Measurements from ENCODE around the gene DAPK1. TPM values are rescaled to one million over a fixed set of nuclear protein-coding genes. Genes with fewer than 3 reads are reported as not detected.

Gene DAPK1
- total and polyA plus RNA-seq, 2 donors (not counting 3 experiments of a cell fraction or from before 2014, with no cell fraction given): 58.9 to 119 TPM

- H3K4me2 ChIP-seq (ENCODE audit: insufficient read depth, low read length): peak overlapping the region; percentile 88
- CTCF ChIA-PET: interaction anchor here (0.7 to 2.2 kb wide), 9 partner anchors 10 to 94 kb away, joined by 3 to 11 read pairs (median 4); no protein-coding TSS in a partner anchor
- dilution Hi-C loops (cut with MboI; ENCODE audit: extremely low pct_ligation_motif_present, low sequenced_read_pairs): no loop called here
Measured at GRCh38 chr9:87569008-87569509, 71.4 kb downstream of the DAPK1 start.

GRCh38 chr9:87569518-87569917, 71.9 kb downstream of the DAPK1 start:
- no TSS peak for BruUV-seq (replicated peaks)
- peaks cover 30% of the 10 kb centered on the region for H3K4me1 ChIP-seq (ENCODE audit: control insufficient read depth, extremely low read depth, insufficient read depth, low read length)
- H3K36me3 ChIP-seq (ENCODE audit: control insufficient read depth in 2 of 2, extremely low read depth in 1 of 2, insufficient read depth in 2 of 2, low read length in 2 of 2): peaks cover 0 to 10% of the 10 kb centered on the region in 2 experiments
- peaks cover 10% of the 10 kb centered on the region for H3K79me2 ChIP-seq (ENCODE audit: control insufficient read depth, insufficient read depth, low read length)
- no peaks in the 10 kb centered on the region for H4K20me1 ChIP-seq (replicated peaks; ENCODE audit: control insufficient read depth, extremely low read depth, insufficient read depth, low read length)
- H3K9me3 ChIP-seq (replicated peaks; ENCODE audit: control insufficient read depth, insufficient read depth, low read length): no peaks in the 10 kb centered on the region
- TF ChIP-seq FOS (IDR thresholded peaks at IDR 0.05; ENCODE audit: borderline replicate concordance, insufficient read depth, low read length) (peak; percentile 2), GATA2 (IDR thresholded peaks at IDR 0.05; ENCODE audit: insufficient read depth, insufficient read length, low read depth, low read length) (peak; percentile 41), EZH2 (IDR thresholded peaks at IDR 0.05; ENCODE audit: borderline replicate concordance, low read depth, low read length, severe bottlenecking) (no peak), POLR2AphosphoS5 (IDR thresholded peaks at IDR 0.05; ENCODE audit: insufficient read depth, low read depth, low read length) (peak; percentile 64), POLR2A (IDR thresholded peaks at IDR 0.05; ENCODE audit: low read depth, low read length) (peak; percentile 68), MAX (IDR thresholded peaks at IDR 0.05; ENCODE audit: insufficient read depth, insufficient read length) (no peak), JUN (IDR thresholded peaks at IDR 0.05; ENCODE audit: borderline replicate concordance, insufficient read depth, insufficient read length, low read depth) (no peak), CTCF (IDR thresholded peaks at IDR 0.05; ENCODE audit: extremely low read depth in 1 of 2, insufficient read depth in 1 of 2, low read depth in 1 of 2, low read length in 2 of 2) (no peak), MYC (IDR thresholded peaks at IDR 0.05; ENCODE audit: low read depth, low read length) (no peak)
- DNase-seq (ENCODE audit: low read depth, low spot score): peak; percentile 95
- CTCF ChIA-PET: interaction anchor here (0.7 to 2.4 kb wide), 13 partner anchors 9 to 232 kb away, joined by 3 to 11 read pairs (median 4); no protein-coding TSS in a partner anchor
- H3K27ac ChIP-seq (ENCODE audit: insufficient read depth, low read depth, low read length): peak overlapping the region; percentile 19
- POLR2A ChIA-PET: interaction anchor here (1.0 kb wide), 1 partner anchor 60 kb away, joined by 3 read pairs; no protein-coding TSS in a partner anchor
- intact Hi-C loops (cut with micrococcal nuclease) (loop anchor here (2.0 kb wide), 3 partner anchors 23 to 53 kb away; no protein-coding TSS in a partner anchor), dilution Hi-C loops (cut with MboI; ENCODE audit: extremely low pct_ligation_motif_present, low sequenced_read_pairs) (no loop called here)
- no peaks in the 10 kb centered on the region for H3K27me3 ChIP-seq (ENCODE audit: control insufficient read depth in 2 of 2, insufficient read depth in 2 of 2, low read length in 2 of 2)
- FAIRE-seq: peak; percentile 90
- H2AFZ ChIP-seq (ENCODE audit: low read depth, low read length): no peak overlapping the region
- peak overlapping the region in 1 of 3 experiments; percentile 21 for H3K4me3 ChIP-seq (replicated peaks in 1 of 3; ENCODE audit: insufficient read depth in 1 of 3, low read depth in 1 of 3, low read length in 3 of 3)
- no peaks in the 10 kb centered on the region for H3K9me1 ChIP-seq (replicated peaks; ENCODE audit: control insufficient read depth, extremely low read depth, insufficient read depth, low read length)
- peak overlapping the region; percentile 41 for H3K9ac ChIP-seq (replicated peaks; ENCODE audit: extremely low read depth, insufficient read depth, low read length)
- peak overlapping the region; percentile 88 for H3K4me2 ChIP-seq (ENCODE audit: insufficient read depth, low read length)

More at GRCh38 chr9:87569008-87569509, 71.4 kb downstream of the DAPK1 start:
- H3K27ac ChIP-seq (ENCODE audit: insufficient read depth, low read depth, low read length): peak overlapping the region; percentile 19
- peaks cover 0 to 10% of the 10 kb centered on the region in 2 experiments for H3K36me3 ChIP-seq (ENCODE audit: control insufficient read depth in 2 of 2, extremely low read depth in 1 of 2, insufficient read depth in 2 of 2, low read length in 2 of 2)
- intact Hi-C loops (cut with micrococcal nuclease): loop anchor here (2.0 kb wide), 3 partner anchors 22 to 52 kb away; no protein-coding TSS in a partner anchor
- BruUV-seq (replicated peaks): no TSS peak
- no peak for DNase-seq (ENCODE audit: low read depth, low spot score)
- H3K4me1 ChIP-seq (ENCODE audit: control insufficient read depth, extremely low read depth, insufficient read depth, low read length): peaks cover 32% of the 10 kb centered on the region
- H3K9me3 ChIP-seq (replicated peaks; ENCODE audit: control insufficient read depth, insufficient read depth, low read length): no peaks in the 10 kb centered on the region
- no peak overlapping the region for H2AFZ ChIP-seq (ENCODE audit: low read depth, low read length)
- no peak for FAIRE-seq
- POLR2A ChIA-PET: interaction anchor here (1.0 kb wide), 1 partner anchor 59 kb away, joined by 3 read pairs; no protein-coding TSS in a partner anchor
- H3K27me3 ChIP-seq (ENCODE audit: control insufficient read depth in 2 of 2, insufficient read depth in 2 of 2, low read length in 2 of 2): no peaks in the 10 kb centered on the region
- peak overlapping the region; percentile 41 for H3K9ac ChIP-seq (replicated peaks; ENCODE audit: extremely low read depth, insufficient read depth, low read length)
- peaks cover 10% of the 10 kb centered on the region for H3K79me2 ChIP-seq (ENCODE audit: control insufficient read depth, insufficient read depth, low read length)
- H3K4me3 ChIP-seq (replicated peaks in 1 of 3; ENCODE audit: insufficient read depth in 1 of 3, low read depth in 1 of 3, low read length in 3 of 3): peak overlapping the region in 1 of 3 experiments; percentile 21
- TF ChIP-seq JUN (IDR thresholded peaks at IDR 0.05; ENCODE audit: borderline replicate concordance, insufficient read depth, insufficient read length, low read depth) (no peak), POLR2A (IDR thresholded peaks at IDR 0.05; ENCODE audit: low read depth, low read length) (no peak), FOS (IDR thresholded peaks at IDR 0.05; ENCODE audit: borderline replicate concordance, insufficient read depth, low read length) (no peak), MAX (IDR thresholded peaks at IDR 0.05; ENCODE audit: insufficient read depth, insufficient read length) (no peak), EZH2 (IDR thresholded peaks at IDR 0.05; ENCODE audit: borderline replicate concordance, low read depth, low read length, severe bottlenecking) (no peak), GATA2 (IDR thresholded peaks at IDR 0.05; ENCODE audit: insufficient read depth, insufficient read length, low read depth, low read length) (no peak), POLR2AphosphoS5 (IDR thresholded peaks at IDR 0.05; ENCODE audit: insufficient read depth, low read depth, low read length) (no peak)
- H4K20me1 ChIP-seq (replicated peaks; ENCODE audit: control insufficient read depth, extremely low read depth, insufficient read depth, low read length): no peaks in the 10 kb centered on the region
- H3K9me1 ChIP-seq (replicated peaks; ENCODE audit: control insufficient read depth, extremely low read depth, insufficient read depth, low read length): no peaks in the 10 kb centered on the region
